ENCODE measurements around the gene MPO.

MPO gene

GRCh38 chr17:58232707-58233156, 48.0 kb downstream of the MPO start:
- H3K9me3 Mint-ChIP-seq, result no peaks in the 10 kb centered on the region
- no peak overlapping the region for H3K4me3 Mint-ChIP-seq
- peaks cover 46% of the 10 kb centered on the region for H3K27me3 Mint-ChIP-seq
- H3K4me1 Mint-ChIP-seq, result no peaks in the 10 kb centered on the region
- H3K36me3 Mint-ChIP-seq (ENCODE audit: insufficient read depth), result no peaks in the 10 kb centered on the region
- H3K27ac Mint-ChIP-seq (ENCODE audit: low read depth), result no peak overlapping the region
- DNase-seq (ENCODE audit: low spot score in 2 of 2), result no peak
- ATAC-seq (replicated peaks; ENCODE audit: extremely low read depth, poor library complexity, severe bottlenecking), result peak; percentile 24

GRCh38 chr17:58231641-58232040, 49.1 kb downstream of the MPO start:
- Mint-ChIP-seq H3K27ac (ENCODE audit: low read depth) (no peak overlapping the region), H3K36me3 (ENCODE audit: insufficient read depth) (no peaks in the 10 kb centered on the region), H3K4me1 (no peaks in the 10 kb centered on the region), H3K9me3 (no peaks in the 10 kb centered on the region), H3K27me3 (peaks cover 51% of the 10 kb centered on the region), H3K4me3 (no peak overlapping the region)
- DNase-seq (ENCODE audit: low spot score in 2 of 2) (no peak), ATAC-seq (replicated peaks; ENCODE audit: extremely low read depth, poor library complexity, severe bottlenecking) (no peak)

GRCh38 chr17:58229881-58230280, 50.9 kb downstream of the MPO start:
- H3K9me3 Mint-ChIP-seq, result no peaks in the 10 kb centered on the region
- H3K4me3 Mint-ChIP-seq, result no peak overlapping the region
- no peak for DNase-seq (ENCODE audit: low spot score in 2 of 2)
- peaks cover 33% of the 10 kb centered on the region for H3K27me3 Mint-ChIP-seq
- no peak for ATAC-seq (replicated peaks; ENCODE audit: extremely low read depth, poor library complexity, severe bottlenecking)
- H3K36me3 Mint-ChIP-seq (ENCODE audit: insufficient read depth), result no peaks in the 10 kb centered on the region
- no peak overlapping the region for H3K27ac Mint-ChIP-seq (ENCODE audit: low read depth)
- no peaks in the 10 kb centered on the region for H3K4me1 Mint-ChIP-seq

GRCh38 chr17:58229384-58229783, 51.4 kb downstream of the MPO start:
- no peak for ATAC-seq (replicated peaks; ENCODE audit: extremely low read depth, poor library complexity, severe bottlenecking)
- H3K27me3 Mint-ChIP-seq, result peaks cover 34% of the 10 kb centered on the region
- no peak overlapping the region for H3K27ac Mint-ChIP-seq (ENCODE audit: low read depth)
- H3K36me3 Mint-ChIP-seq (ENCODE audit: insufficient read depth), result no peaks in the 10 kb centered on the region
- H3K4me3 Mint-ChIP-seq, result no peak overlapping the region
- H3K9me3 Mint-ChIP-seq, result no peaks in the 10 kb centered on the region
- no peaks in the 10 kb centered on the region for H3K4me1 Mint-ChIP-seq
- no peak for DNase-seq (ENCODE audit: low spot score in 2 of 2)

- Mint-ChIP-seq H3K27ac (ENCODE audit: low read depth) (no peak overlapping the region), H3K27me3 (peaks cover 37% of the 10 kb centered on the region), H3K9me3 (no peaks in the 10 kb centered on the region), H3K4me1 (no peaks in the 10 kb centered on the region), H3K36me3 (ENCODE audit: insufficient read depth) (no peaks in the 10 kb centered on the region), H3K4me3 (no peak overlapping the region)
- no peak for DNase-seq (ENCODE audit: low spot score in 2 of 2)
- no peak for ATAC-seq (replicated peaks; ENCODE audit: extremely low read depth, poor library complexity, severe bottlenecking)
Observed at GRCh38 chr17:58228679-58229078, 52.1 kb downstream of the MPO start.

GRCh38 chr17:58227733-58228132, 53.0 kb downstream of the MPO start:
- ATAC-seq (replicated peaks; ENCODE audit: extremely low read depth, poor library complexity, severe bottlenecking), result no peak
- Mint-ChIP-seq H3K36me3 (ENCODE audit: insufficient read depth) (no peaks in the 10 kb centered on the region), H3K27ac (ENCODE audit: low read depth) (no peak overlapping the region), H3K4me3 (no peak overlapping the region), H3K4me1 (no peaks in the 10 kb centered on the region), H3K9me3 (no peaks in the 10 kb centered on the region), H3K27me3 (peaks cover 37% of the 10 kb centered on the region)
- DNase-seq (ENCODE audit: low spot score in 2 of 2), result no peak

- no peak overlapping the region for H3K4me3 Mint-ChIP-seq
- no peak overlapping the region for H3K27ac Mint-ChIP-seq (ENCODE audit: low read depth)
- ATAC-seq (replicated peaks; ENCODE audit: extremely low read depth, poor library complexity, severe bottlenecking) (no peak), DNase-seq (ENCODE audit: low spot score in 2 of 2) (no peak)
- H3K9me3 Mint-ChIP-seq, result no peaks in the 10 kb centered on the region
- peaks cover 4% of the 10 kb centered on the region for H3K36me3 Mint-ChIP-seq (ENCODE audit: insufficient read depth)
- peaks cover 6% of the 10 kb centered on the region for H3K4me1 Mint-ChIP-seq
- H3K27me3 Mint-ChIP-seq, result peaks cover 33% of the 10 kb centered on the region
Observed at GRCh38 chr17:58224315-58224714, 56.4 kb downstream of the MPO start.

Data from central memory CD8-positive, alpha-beta T cell (primary cell).